Mucosa of descending colon (tissue), 3 donors: ENCODE data around the gene ATP6V0C. TPM values are rescaled to one million over a fixed set of nuclear protein-coding genes. Genes with fewer than 3 reads are reported as not detected.
"Not testable (repeated sequence)": the region's sequence is repeated elsewhere in the genome, so short reads cannot be mapped to it uniquely, and the experiment has no call there.

Source experiments
- ATAC-seq: fragments of 200-7000 bp; cut with Tn5 transposase; one replicate; pipeline ENCODE4 v1.9.1; 2020; ENCODE audit warnings: mild to moderate bottlenecking, moderate library complexity
- DNase-seq, 3 donors: peaks; one replicate each; pipeline ENCODE4 v3.0.0-alpha.2; 2020
- H3K36me3 ChIP-seq: fragments of 200-600 bp; one replicate; pipeline ENCODE4 v1.8.0; 2021; ENCODE audit warnings: low read depth, mild to moderate bottlenecking
- H3K4me1 ChIP-seq: fragments of 200-600 bp; one replicate; pipeline ENCODE4 v1.8.0; 2021; ENCODE audit warnings: low read depth, mild to moderate bottlenecking
- H3K4me3 ChIP-seq: fragments of 200-600 bp; one replicate; pipeline ENCODE4 v1.8.0; 2021; ENCODE audit warnings: mild to moderate bottlenecking
- H3K9me3 ChIP-seq: fragments of 200-600 bp; one replicate; pipeline ENCODE4 v1.8.0; 2021; ENCODE audit warnings: mild to moderate bottlenecking
- intact Hi-C, 2 donors: fragments of 100-400 bp; cut with DNase I in 1 of 2; cut with micrococcal nuclease in 1 of 2; formaldehyde crosslinking; loops; one replicate each; pipeline versions ENCODE4 v1.11.0 to v1.11.1; 2022; cut with DNase I, micrococcal nuclease
- total RNA-seq, 3 donors: library from RNA; stranded (reverse); fragmentation: NEBNext Ultra II Directional in 2 of 3; extraction: Animal tissue kit (Norgen Biotek cat#: 25700) in 2 of 3; gene quantifications; one replicate each; pipeline versions ENCODE4 v1.2.1 to v1.2.4, GENCODE V29; 2021 to 2023
- TF ChIP-seq, protein P1 (sequence below): fragments of 200-600 bp; IDR thresholded peaks from one replicate; pipeline ENCODE4 v1.8.0; 2022; ENCODE audit warnings: antibody characterized with exemption, mild to moderate bottlenecking
- donor health status: DM: no; HTN: no; CAD: no; lungs with moderate emphysema.
- donor health status: DM: no; HTN: no; CAD: no.
- donor health status: DM: no; HTN: yes; CAD: no.

The ATP6V0C gene
- total RNA-seq, 3 donors from 2014 or later: 171 to 261 (median 201) TPM

DNA sequence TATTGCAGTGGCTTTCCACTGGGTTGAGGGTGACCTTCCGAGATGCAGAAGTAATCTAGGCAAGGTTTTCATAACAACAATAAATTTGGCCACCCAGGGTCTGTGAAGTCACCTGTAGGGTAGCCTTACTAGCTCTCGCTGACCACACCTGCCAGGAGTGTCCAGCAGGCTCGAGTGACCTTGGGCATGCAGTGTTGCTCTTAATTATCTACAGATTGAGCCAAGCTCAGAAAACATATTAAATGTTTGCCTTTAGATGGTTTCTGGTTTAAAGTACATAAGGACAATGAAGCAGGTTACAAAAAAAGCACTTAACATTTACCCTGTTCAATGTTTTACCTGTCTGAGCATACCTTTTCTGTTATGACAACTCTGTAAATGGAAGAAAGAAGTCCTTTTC is 37.0 kb upstream of the ATP6V0C start:
- ATAC-seq: no peak

DNA sequence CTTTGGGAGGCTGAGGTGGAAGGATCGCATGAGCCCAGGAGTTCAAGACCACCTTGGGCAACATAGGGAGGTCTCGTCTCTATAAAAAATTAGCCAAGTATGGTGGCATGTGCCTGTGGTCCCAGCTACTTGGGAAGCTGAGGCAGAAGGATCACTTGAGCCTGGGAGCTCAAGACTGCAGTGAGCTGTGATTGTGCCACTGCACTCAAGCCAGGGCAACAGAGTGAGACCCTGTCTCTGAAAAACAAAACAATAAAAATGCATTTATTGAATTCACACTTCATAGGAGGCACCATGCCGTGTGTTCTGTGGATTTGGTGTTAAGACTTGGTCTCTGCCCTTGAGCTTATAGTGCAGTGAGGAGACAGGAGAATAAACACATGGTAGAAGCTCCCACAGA is 36.4 kb upstream of the ATP6V0C start:
- no peaks in the 10 kb centered on the region for H3K36me3 ChIP-seq
- H3K4me3 ChIP-seq: no peak overlapping the region
- DNase-seq (no peak), ATAC-seq (no peak)
- H3K4me1 ChIP-seq: peaks cover 24% of the 10 kb centered on the region
- no peaks in the 10 kb centered on the region for H3K9me3 ChIP-seq
- TF ChIP-seq, protein P1, sequence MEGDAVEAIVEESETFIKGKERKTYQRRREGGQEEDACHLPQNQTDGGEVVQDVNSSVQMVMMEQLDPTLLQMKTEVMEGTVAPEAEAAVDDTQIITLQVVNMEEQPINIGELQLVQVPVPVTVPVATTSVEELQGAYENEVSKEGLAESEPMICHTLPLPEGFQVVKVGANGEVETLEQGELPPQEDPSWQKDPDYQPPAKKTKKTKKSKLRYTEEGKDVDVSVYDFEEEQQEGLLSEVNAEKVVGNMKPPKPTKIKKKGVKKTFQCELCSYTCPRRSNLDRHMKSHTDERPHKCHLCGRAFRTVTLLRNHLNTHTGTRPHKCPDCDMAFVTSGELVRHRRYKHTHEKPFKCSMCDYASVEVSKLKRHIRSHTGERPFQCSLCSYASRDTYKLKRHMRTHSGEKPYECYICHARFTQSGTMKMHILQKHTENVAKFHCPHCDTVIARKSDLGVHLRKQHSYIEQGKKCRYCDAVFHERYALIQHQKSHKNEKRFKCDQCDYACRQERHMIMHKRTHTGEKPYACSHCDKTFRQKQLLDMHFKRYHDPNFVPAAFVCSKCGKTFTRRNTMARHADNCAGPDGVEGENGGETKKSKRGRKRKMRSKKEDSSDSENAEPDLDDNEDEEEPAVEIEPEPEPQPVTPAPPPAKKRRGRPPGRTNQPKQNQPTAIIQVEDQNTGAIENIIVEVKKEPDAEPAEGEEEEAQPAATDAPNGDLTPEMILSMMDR: no peak
- intact Hi-C loops: no loop called here

More for the DNA sequence above, 37.0 kb upstream of the ATP6V0C start:
- Histone ChIP-seq H3K4me1 (peaks cover 25% of the 10 kb centered on the region), H3K9me3 (no peaks in the 10 kb centered on the region), H3K36me3 (no peaks in the 10 kb centered on the region), H3K4me3 (no peak overlapping the region)
- intact Hi-C loops: no loop called here
- no peak for DNase-seq
- TF ChIP-seq, protein P1: no peak

DNA sequence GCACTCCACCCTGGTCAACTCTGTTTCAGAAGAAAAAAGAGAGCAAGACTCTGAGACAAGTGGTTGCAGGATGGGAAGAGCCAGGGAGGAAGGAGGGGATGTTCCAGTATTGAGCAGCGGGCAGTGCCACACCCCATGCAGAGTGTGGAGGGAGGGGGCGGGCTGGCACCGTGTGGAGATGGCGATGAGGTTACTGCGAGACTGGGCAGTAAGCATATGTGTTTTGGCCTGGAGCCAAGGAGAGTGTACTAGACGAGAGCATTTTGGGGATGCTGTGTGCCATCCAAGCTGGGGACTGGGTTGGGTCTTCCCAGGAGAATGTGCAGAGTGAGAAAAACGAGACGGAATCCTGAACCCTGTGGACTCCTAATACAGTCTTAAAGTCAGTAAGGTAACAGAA is 35.5 kb upstream of the ATP6V0C start:
- no peak for DNase-seq
- ATAC-seq: no peak
- intact Hi-C loops: no loop called here

DNA sequence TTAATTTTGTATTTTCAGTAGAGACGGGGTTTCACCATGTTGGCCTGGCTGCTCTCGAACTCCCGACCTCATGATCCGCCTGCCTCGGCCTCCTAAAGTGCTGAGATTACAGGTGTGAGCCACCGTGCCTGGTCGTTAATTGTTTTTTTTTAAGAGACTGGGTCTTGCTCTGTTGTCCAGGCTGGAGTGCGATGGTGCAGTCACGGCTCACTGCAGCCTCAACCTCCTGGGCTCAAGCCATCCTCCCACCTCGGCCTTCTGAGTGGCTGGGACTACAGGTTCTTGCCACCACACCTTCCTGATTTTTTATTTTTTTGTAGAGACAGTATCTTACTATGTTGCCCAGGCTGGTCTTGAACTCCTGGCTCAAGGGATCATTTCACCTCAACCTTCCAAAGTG is 33.8 kb upstream of the ATP6V0C start:
- ATAC-seq, intact Hi-C loops, H3K4me3 ChIP-seq, DNase-seq, H3K36me3 ChIP-seq, H3K9me3 ChIP-seq: not testable (repeated sequence)
- peaks cover 18% of the 10 kb centered on the region for H3K4me1 ChIP-seq

More for the DNA sequence above, 35.5 kb upstream of the ATP6V0C start:
- Histone ChIP-seq H3K36me3 (no peaks in the 10 kb centered on the region), H3K9me3 (no peaks in the 10 kb centered on the region), H3K4me3 (no peak overlapping the region), H3K4me1 (peaks cover 22% of the 10 kb centered on the region)
- TF ChIP-seq, protein P1: no peak

DNA sequence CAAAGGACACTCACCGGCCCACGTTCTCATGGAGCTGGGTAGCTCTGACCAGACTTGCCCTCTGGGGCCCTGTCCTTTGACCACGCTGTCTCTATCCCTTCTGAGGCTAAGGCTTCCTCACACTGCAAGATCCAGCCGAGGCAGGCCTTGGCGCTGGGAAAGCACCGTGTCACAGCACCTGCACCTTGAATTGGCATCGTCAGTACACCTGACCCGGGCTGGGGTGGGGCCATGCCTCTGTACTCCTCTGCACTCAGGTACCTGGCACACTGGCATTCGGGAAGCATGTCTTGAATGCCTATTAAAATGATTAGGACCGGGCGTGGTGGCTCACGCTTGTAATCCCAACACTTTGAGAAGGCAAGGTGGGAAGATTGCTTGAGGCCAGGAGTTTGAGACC is 32.8 kb upstream of the ATP6V0C start:
- Histone ChIP-seq H3K4me3 (no peak overlapping the region), H3K4me1 (peaks cover 14% of the 10 kb centered on the region), H3K9me3 (no peaks in the 10 kb centered on the region), H3K36me3 (no peaks in the 10 kb centered on the region)
- peak; percentile 78 to 86 (median 81) for DNase-seq
- peak; percentile 94 for ATAC-seq
- TF ChIP-seq, protein P1: no peak
- intact Hi-C loops: no loop called here

DNA sequence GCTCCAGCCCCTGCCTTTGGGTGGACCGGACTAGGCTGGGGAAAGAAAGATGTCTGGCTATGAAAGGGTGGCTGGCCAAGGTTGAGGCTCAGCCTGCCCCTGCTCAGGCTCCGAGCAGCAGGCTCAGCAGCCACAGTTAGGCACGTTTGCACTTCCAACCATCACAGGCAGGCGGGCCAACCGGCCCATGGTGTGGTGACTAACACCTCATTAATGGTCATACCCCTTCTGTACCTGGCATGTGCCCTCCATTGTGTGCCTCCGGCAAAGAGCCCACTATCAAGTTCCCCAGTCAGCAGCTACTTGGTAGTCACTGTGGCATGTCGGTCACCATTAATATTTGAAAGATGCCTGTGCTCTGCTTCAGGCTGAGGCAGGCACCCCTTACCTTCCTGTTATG is 32.1 kb upstream of the ATP6V0C start:
- no peak for ATAC-seq
- Histone ChIP-seq H3K4me1 (peaks cover 12% of the 10 kb centered on the region), H3K36me3 (no peaks in the 10 kb centered on the region), H3K4me3 (no peak overlapping the region), H3K9me3 (no peaks in the 10 kb centered on the region)
- no peak for DNase-seq
- TF ChIP-seq, protein P1: no peak
- intact Hi-C loops: no loop called here
